Tibial artery (tissue), 4 donors: ENCODE measurements around the gene PALM3.

Experiments used
- DNase-seq, 2 donors: peaks; one replicate each; pipeline ENCODE4 v3.0.0-alpha.2; 2019
- H3K27ac ChIP-seq, 2 donors: fragments of 200-600 bp; sonication (generic) in 1 of 2; 1 replicate in 1 of 2; 2 replicates in 1 of 2; pipeline ENCODE4 v1.5.1; 2018 to 2019; ENCODE audit warnings: mild to moderate bottlenecking in 1 of 2
- H3K27me3 ChIP-seq, 2 donors: fragments of 200-600 bp; sonication (generic) in 1 of 2; one replicate each; pipeline versions ENCODE4 v1.5.1 to v1.6.0; 2016 to 2019
- H3K36me3 ChIP-seq, 3 donors: fragments of 200-600 bp; sonication (generic) in 2 of 3; one replicate each; pipeline ENCODE4 v1.5.1; 2016 to 2019; ENCODE audit warnings: mild to moderate bottlenecking in 2 of 3
- H3K4me1 ChIP-seq, 4 donors: fragments of 200-600 bp; sonication (generic) in 2 of 4; 1 replicate in 3 of 4; 2 replicates in 1 of 4; pipeline ENCODE4 v1.5.1; 2016 to 2019
- H3K4me3 ChIP-seq, 2 donors: fragments of 200-600 bp; sonication (generic) in 1 of 2; 1 replicate in 1 of 2; 2 replicates in 1 of 2; pipeline ENCODE4 v1.5.1; 2018 to 2019; ENCODE audit warnings: mild to moderate bottlenecking in 2 of 2
- H3K9me3 ChIP-seq, 3 donors: fragments of 200-600 bp; sonication (generic) in 1 of 3; one replicate each; pipeline ENCODE4 v1.5.1; 2016 to 2019
- intact Hi-C: fragments of 100-400 bp; cut with DNase I; formaldehyde crosslinking; loops from one replicate; pipeline ENCODE4 v1.15.0; 2023; ENCODE audit warnings: low total_unique reads
- TF ChIP-seq, protein P1 (sequence below), 2 experiments: fragments of 200-600 bp in 1 of 2; fragments of 450-650 bp in 1 of 2; IDR thresholded peaks; one replicate each; pipeline ENCODE4 v1.5.1; 2017 to 2019; ENCODE audit warnings: antibody characterized with exemption in 2 of 2, mild to moderate bottlenecking in 1 of 2, moderate library complexity in 1 of 2

PALM3 gene

DNA sequence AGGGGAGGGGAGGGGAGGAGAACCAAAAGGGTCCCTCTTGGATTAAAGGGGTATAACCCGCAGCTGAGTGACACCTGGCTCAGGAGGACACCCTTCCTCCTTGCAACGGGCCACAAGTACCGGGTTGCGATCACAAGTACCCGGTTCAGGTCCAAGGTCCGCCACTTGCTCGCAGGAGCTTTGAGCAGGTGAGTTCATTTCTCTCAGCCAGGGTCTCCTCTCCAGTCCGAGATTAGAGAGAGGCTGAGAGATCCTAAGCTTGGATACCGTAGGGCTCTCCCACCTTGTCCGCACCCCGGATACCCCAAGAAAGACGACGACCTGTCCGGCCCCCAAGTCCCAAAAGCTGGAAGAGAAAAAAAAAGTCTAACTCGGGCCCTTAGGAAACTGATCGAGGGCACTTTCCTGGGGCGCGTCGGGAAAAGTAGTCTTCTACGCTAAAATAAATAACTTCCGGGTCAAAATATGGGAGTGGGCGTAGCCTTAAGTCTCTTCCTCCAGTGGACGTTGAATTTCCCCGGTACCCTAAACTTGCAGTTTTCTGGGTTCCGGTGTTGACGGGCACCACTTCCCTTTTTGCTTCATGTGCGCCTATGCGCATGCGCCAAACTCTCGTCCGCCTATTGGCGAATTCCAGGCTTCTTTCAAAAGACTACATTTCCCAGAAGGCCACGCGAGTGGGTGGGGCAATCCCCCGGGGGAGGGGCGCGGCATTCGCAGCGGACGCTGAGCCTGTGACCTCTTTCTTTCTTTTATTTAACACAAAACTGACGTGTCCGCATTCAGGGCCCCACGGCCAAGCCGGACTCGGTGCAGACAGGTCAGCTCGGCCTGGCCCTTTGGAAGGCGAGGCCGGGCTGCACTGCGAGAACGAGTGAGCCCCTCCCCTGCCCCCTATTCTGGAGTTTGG lies 19.3 kb upstream of the PALM3 start:
- Histone ChIP-seq H3K9me3 (no peaks in the 10 kb centered on the region), H3K4me1 (peaks cover 0 to 27% (median 20%) of the 10 kb centered on the region in 4 donors), H3K36me3 (no peaks in the 10 kb centered on the region), H3K27me3 (no peaks in the 10 kb centered on the region), H3K27ac (peak overlapping the region; percentile 93 to 94), H3K4me3 (peak overlapping the region; percentile 66 to 86)
- TF ChIP-seq, protein P1, sequence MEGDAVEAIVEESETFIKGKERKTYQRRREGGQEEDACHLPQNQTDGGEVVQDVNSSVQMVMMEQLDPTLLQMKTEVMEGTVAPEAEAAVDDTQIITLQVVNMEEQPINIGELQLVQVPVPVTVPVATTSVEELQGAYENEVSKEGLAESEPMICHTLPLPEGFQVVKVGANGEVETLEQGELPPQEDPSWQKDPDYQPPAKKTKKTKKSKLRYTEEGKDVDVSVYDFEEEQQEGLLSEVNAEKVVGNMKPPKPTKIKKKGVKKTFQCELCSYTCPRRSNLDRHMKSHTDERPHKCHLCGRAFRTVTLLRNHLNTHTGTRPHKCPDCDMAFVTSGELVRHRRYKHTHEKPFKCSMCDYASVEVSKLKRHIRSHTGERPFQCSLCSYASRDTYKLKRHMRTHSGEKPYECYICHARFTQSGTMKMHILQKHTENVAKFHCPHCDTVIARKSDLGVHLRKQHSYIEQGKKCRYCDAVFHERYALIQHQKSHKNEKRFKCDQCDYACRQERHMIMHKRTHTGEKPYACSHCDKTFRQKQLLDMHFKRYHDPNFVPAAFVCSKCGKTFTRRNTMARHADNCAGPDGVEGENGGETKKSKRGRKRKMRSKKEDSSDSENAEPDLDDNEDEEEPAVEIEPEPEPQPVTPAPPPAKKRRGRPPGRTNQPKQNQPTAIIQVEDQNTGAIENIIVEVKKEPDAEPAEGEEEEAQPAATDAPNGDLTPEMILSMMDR (IDR thresholded peaks at IDR 0.05) = peak in 1 of 2 experiments; percentile 25
- DNase-seq = peak; percentile 98 to 100
- intact Hi-C loops = loop anchor here (5.0 kb wide), 2 partner anchors 36 to 74 kb away; partner anchors contain the start of genes PRKACA and RFX1

DNA sequence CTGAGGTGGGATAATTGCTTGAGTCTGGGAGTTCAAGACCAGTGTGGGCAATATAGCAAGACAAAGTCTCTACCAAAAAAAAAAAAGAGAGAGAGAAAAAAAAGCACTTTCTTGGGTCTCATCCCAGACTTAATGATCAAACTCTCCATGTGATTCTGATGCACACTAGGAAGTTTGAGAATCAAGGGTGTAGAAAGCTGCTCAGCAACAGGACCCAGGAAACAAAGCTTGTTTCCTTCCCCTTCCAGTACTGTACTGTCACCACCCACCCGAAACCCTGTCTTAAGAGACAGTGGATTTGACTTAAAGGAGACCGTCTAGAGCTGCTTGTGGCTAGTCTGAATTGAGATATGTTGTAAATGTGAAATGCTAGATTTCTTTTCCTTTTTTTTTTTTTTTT lies 16.5 kb upstream of the PALM3 start:
- Histone ChIP-seq H3K4me3 (no peak overlapping the region), H3K36me3 (no peaks in the 10 kb centered on the region), H3K27me3 (no peaks in the 10 kb centered on the region), H3K4me1 (peaks cover 0 to 42% (median 34%) of the 10 kb centered on the region in 4 donors), H3K27ac (no peak overlapping the region), H3K9me3 (no peaks in the 10 kb centered on the region)
- TF ChIP-seq, protein P1 (IDR thresholded peaks at IDR 0.05) = no peak
- no peak for DNase-seq
- intact Hi-C loops = loop anchor here (10.0 kb wide), 1 partner anchor 294 kb away; no protein-coding TSS in a partner anchor

DNA sequence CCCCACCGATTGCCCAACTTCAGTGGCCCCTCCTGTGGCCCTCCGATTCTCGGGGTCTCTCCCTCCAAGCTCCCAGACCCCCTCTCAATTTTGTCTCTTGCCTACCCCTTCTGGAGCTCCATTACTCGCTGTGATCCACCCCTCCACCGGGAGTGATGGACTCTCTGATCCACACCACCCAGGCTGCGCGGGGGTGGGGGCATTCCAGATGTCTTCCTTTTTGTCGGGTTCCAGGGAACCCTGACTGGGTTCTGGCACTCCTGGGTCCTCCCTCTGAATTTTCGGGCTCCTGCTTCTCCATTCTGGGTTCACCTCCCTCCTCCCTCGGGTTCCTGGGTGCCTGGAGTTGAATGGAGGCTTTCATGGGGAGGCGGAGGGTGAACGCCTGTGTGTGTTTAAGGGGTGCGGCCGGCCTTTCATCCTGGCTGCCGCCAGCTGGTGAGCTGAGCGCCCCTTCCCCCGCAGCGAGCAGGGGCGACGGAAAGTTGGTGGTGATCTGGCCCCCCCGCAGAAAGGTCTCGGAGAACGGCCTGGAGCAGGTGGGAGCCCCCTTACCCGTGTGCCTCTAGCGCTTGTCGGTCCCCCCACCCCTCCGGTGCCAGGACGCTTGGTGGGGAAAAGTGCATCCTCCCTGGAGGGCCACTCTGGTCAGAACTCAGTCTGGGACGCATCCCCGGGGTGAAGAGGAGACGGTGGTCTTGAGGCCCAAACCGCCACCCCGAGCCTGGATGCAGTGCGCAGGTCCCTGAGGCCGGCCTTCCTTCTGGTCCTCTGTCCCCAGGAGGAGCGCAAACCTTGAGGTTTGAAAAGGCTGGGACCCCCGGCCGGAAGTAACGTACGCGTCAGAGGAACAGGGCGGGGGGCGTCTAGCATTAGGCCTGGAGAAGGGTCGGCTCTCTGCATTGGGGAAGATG lies 12.3 kb upstream of the PALM3 start:
- Histone ChIP-seq H3K4me3 (peak overlapping the region; percentile 62 to 73), H3K27ac (peak overlapping the region; percentile 88 to 92), H3K27me3 (no peaks in the 10 kb centered on the region), H3K9me3 (no peaks in the 10 kb centered on the region), H3K36me3 (no peaks in the 10 kb centered on the region), H3K4me1 (peaks cover 0 to 40% (median 31%) of the 10 kb centered on the region in 4 donors)
- TF ChIP-seq, protein P1 (IDR thresholded peaks at IDR 0.05) = no peak
- intact Hi-C loops = loop anchor here (5.0 to 10.0 kb wide), 2 partner anchors 63 to 289 kb away; partner anchors contain the start of gene ASF1B
- DNase-seq = peak in 1 of 2 donors; percentile 72

DNA sequence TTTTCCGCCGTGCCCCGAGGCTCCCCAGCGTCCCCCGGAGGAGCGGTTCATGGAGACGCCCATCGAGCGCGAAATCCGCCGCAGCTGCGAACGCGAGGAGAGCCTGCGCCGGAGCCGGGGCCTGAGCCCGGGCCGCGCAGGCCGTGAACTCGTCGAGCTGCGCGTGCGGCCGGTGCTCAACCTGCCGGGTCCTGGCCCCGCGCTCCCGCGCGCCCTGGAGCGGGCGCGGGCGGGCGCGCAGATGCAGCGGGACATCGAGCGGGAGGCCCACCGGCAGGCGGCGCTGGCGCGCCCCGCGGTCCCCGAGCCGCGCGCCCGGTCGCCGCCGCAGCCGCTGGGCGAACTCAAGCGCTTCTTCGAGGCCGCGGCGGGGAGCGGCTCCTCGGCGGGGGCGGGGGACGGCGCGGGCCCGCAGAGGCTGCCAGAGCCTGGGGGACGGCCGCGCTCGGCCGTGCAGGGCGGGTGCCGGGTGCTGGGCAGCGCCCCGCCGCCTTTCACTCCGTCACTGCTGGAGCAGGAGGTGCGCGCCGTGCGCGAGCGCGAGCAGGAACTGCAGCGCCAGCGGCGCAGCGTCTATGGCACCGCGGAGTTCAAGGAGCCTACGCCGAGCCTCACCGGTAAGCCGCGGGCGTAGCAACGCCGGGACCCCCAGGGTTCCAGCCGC lies 11.5 kb upstream of the PALM3 start:
- TF ChIP-seq, protein P1 (IDR thresholded peaks at IDR 0.05) = peak in 1 of 2 experiments; percentile 94
- Histone ChIP-seq H3K4me3 (peak overlapping the region; percentile 62 to 73), H3K9me3 (no peaks in the 10 kb centered on the region), H3K4me1 (peaks cover 0 to 40% (median 31%) of the 10 kb centered on the region in 4 donors), H3K27me3 (no peaks in the 10 kb centered on the region), H3K36me3 (no peaks in the 10 kb centered on the region), H3K27ac (peak overlapping the region; percentile 88 to 92)
- peak; percentile 62 to 86 for DNase-seq
- intact Hi-C loops = loop anchor here (5.0 to 10.0 kb wide), 2 partner anchors 64 to 289 kb away; partner anchors contain the start of gene ASF1B
